Hippocampal formation (tissue), 2 donors: ENCODE measurements around the gene GTF2F1.
"Not testable (repeated sequence)": the region's sequence is repeated elsewhere in the genome, so short reads cannot be mapped to it uniquely, and the experiment has no call there.

Experiments
- DNase-seq, 2 donors: peaks; one replicate each; lab custom pipeline; 2025; lab: John Stamatoyannopoulos, UW

Gene GTF2F1

GRCh38 chr19:6393074-6393982 is at the start of gene GTF2F1:
Gene GTF2F1, minus strand, starts transcription at chr19:6393164. Its CDS starts 169 bp downstream, at chr19:6392995.
- peak; percentile 92 for DNase-seq

DNA sequence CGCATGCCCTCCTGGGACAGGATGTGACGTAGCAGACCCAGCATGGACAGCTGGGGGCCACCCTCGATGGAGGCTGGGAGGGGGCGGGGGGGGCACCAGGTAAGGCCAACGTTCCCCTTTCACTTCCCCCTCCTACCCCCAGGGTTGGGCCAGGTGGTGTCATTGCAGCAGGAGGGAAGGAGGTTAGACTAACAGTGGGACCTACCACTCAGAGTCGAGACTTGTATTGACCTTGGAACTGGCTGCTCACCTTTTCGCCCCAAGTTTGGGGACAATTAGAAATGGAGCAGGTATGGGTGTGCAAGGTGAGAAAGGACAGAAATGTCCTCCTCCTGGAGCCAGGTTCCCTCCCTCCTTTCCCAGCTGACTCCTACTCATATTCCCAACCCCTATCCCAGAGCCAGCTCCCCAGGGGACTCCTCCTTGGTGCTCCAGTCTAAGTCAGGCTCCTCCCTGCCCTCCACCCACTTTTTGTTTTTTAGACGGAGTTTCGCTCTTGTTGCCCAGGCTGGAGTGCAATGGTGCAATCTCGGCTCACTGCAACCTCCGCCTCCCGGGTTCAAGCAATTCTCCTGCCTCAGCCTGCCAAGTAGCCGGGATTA is 49.2 kb upstream of the GTF2F1 start:
- DNase-seq = no peak

- DNase-seq = no peak
Measured at GRCh38 chr19:6440905-6441304, 47.9 kb upstream of the GTF2F1 start.

DNA sequence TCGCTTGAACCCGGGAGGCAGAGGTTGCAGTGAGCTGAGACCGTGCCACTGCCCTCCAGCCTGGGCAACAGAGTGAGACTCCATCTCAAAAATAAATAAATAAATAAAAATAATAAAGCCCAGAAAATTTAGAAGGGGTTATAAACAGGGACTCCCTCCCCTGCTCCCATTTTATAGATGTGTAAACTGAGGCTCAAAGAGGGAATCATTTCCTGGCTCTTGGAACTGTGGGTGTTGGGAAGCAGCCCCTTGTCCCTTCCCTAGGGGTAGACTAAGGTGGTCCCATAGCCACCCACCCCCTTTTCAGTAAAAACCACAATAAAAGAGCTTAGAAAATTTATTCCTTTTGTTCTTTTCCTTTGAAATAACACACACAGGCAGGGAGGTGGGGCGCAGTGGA is 46.8 kb upstream of the GTF2F1 start:
- no peak for DNase-seq

DNA sequence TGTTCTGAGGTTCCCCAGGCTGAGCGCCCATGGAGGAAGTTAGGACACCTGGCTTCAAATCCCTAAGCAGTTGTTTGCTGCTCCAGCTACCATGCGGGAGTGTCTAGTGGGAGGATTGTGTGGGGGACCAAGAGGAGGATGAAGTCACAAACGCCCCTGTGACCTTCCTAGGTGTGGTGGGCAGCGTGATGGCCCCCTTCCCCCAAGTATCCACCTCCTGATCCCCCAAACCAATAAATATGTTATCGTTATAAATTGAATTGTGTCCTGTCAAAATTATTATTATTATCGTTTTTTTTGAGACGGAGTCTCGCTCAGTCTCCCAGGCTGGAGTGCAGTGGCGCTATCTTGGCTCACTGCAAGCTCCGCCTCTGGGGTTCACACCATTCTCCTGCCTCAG is 40.7 kb upstream of the GTF2F1 start, which contains the start of gene SLC25A41:
Gene SLC25A41 (minus strand): TSS at position 101 of the 400 bp plus-strand sequence. CDS start 70 bp downstream, at position 31.
- no peak for DNase-seq

GRCh38 chr19:6433165-6433564 is 40.2 kb upstream of the GTF2F1 start:
- DNase-seq = no peak

- no peak for DNase-seq
Measured at GRCh38 chr19:6431891-6432290, 38.9 kb upstream of the GTF2F1 start.

GRCh38 chr19:6429419-6430221 is 36.7 kb upstream of the GTF2F1 start:
- DNase-seq = no peak

DNA sequence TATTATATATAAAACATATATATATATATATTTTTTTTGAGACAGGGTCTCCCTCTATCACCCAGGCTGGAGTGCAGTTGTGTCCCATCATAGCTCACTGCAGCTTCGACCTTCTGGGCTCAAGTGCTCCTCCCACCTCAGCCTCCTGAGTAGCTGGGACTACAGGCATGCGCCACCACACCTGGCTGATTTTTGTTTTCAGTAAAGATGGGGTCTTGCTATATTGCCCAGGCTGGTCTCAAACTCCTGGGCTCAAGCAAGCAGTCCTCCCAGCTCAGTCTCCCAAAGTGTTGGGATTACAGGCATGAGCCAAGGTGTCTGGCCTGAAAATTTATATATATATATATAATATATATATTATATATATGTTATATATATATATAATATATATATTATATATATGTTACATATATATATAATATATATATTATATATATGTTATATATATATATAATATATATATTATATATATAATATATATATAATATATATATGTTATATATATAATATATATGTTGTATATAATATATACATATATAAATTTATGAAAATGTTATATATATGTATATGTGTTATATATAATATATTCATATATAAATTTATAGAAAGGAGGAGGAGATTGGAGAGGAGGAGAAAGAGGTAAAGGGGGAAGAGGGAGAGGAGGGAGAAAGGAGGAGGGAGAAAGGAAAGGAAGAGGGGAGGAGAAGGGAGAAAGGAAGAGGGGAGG is 35.9 kb upstream of the GTF2F1 start:
- not testable (repeated sequence) for DNase-seq

DNA sequence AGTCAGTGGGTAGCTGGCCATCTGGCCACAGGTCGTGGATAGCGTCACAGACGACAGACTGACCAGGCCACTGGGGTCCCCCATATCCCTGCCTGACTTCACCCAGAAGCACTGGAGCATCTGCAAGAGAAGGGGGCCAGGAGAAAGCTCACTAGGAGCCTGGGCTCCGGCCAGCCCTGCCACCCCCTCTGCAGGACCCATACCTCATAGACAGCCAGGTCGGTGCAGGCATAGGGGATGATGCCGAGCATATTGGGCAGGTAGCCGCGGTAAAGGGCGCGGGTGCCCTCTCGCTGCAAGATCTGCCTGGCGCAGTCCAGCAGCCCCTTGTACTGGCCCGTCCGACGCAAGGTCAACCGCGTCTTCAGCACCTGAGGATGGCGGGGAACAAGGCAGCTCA is 34.2 kb upstream of the GTF2F1 start:
- no peak for DNase-seq

DNA sequence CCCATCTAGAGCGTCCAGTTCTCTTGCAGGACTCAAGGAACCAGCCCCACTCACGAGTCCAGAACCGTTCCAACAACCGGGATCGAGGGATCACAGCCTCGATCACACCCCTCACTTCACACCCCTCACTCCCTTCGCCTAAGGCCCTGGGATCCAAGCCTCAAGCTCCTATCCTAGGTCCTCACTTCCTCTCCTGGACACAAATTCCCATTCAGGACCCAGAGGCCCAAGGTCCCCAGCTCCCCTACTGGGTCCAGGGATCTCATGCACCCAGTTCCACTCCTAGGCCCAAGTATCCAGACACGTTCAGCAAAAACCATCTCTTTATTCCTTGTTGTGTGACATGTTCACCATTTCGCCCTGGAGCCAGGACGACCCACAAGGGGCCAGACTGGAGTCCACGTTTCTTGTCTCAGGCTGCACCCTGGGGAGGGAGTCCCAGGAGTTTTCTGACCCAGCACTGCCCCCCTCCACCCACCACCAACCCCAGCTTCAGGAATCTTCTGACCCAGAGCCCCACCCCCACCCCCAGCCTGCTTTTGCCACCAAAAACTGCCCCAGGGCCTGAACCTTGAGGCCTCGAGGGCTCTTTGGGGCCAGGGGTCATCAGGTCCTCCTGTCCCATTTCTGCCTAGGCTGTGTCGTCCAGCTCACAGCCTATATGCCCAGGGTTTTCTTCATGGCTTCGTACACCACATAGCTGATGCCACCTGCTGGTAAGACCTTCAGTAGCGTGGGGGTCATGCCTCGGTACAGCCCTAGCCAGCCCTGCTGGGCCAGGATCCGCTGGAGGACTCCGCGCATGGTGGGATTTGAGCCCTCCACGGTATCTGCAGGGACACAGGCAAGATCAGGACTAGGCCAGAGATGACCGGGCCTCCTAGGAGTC is 33.0 kb upstream of the GTF2F1 start:
- no peak for DNase-seq

- peak; percentile 100 for DNase-seq
Measured at GRCh38 chr19:6424939-6425731, 32.2 kb upstream of the GTF2F1 start.

GRCh38 chr19:6424195-6424938 is 31.4 kb upstream of the GTF2F1 start, which contains the start of gene KHSRP:
Gene KHSRP, minus strand, starts transcription at chr19:6424811. Its CDS starts 110 bp downstream, at chr19:6424701.
- no peak for DNase-seq

DNA sequence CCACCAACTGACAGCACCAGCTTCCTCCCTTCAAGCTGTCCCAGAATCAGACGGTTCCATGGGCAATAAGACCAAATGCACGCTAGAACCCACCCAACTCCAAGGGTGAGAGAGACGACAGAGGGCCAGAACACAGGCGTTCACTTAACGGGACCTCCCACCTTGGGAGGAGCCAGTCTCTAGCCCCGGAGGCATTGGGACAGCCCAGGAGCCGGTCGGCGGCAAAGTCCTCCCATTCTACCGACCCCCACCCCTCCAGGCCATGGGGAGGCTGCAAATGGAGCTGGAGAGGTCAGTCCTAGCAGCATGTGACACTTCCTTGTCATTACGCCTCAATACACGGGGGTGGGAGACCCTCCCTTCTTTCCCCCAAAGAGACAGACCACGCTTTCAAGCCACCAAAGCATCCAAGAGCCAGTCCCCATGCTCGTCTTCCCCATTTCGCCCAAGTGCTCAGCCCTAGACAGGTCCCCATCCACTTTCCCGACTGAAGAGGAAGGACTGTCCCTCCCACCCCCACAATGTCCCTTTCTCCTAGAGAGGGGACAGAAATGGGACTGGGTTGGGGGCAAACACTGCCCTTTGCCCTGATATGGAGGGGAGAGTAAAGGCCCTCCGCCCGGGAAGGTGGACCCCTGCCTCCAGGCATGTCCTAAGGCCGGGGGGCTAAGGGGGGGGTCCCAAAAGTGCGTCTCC is 30.7 kb upstream of the GTF2F1 start:
- no peak for DNase-seq

- DNase-seq = no peak
Measured at GRCh38 chr19:6421075-6422014, 28.4 kb upstream of the GTF2F1 start.

- no peak for DNase-seq
Measured at GRCh38 chr19:6418562-6418932, 25.6 kb upstream of the GTF2F1 start.
